Activated CD4-positive, alpha-beta T cell treated with anti-CD3 and anti-CD28 coated beads for 1 hour (primary cell): ENCODE data around the gene ZNF580.

Source experiments
- DNase-seq: peaks from one replicate; pipeline ENCODE4 v3.0.0-alpha.2; 2020

ZNF580 gene

DNA sequence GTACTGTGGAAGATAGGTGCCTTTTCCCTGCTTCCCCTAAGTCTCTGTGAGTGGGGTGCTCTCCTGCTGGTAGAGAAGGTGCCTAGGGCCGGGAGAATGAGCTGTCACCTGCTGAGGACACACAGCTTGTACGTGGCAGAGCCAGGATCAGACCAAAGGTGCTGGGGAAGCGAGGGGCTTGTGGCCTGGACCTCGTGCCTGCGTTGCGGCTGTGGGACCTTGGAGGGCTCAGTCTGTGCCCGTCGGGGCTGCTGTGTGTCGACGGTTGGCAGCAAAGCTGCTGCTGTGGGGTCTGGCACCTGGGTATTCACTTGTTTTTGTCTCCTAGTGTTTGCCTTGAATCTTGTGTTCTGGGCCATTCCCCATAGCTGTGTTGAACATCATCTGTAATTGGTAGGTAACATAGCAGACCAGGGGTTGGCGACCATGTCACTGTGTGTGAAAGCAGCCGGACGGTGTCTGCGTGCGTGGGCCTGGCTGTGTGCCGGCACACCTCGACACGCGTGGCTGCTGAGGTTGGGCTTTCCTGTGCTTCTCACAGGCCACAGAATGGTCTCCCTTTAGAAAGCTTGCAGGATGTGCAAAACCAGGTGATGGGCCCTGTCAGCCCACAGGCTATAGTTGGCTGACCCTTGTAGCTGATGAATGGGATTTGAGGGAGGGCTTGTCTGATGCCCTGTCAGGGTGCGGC is 23.2 kb downstream of the ZNF580 start:
- DNase-seq = no peak

GRCh38 chr19:55666343-55667005 is 25.7 kb downstream of the ZNF580 start:
- DNase-seq = no peak

DNA sequence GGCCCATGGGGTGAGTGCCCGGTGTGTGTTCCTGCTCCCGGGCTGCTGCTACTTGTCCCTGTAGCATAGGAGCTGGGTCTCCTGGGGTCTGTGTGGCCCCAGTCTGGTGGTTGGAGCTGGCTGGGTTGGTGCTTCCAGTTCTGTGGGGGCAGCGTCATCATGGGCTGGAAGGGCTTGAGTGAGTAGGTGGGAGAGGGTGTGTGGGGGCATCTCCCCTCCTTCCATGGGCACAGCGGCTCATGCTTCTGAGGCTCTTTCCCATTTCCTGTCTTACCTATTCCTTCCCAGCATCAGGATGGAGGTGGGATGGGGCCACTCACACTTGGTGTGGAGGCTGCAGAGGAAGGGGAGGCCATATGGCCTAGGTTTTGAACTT is 26.2 kb downstream of the ZNF580 start:
- no peak for DNase-seq

GRCh38 chr19:55667511-55667910 is 26.7 kb downstream of the ZNF580 start:
- DNase-seq = no peak

GRCh38 chr19:55667958-55668357 is 27.2 kb downstream of the ZNF580 start:
- DNase-seq = no peak

DNA sequence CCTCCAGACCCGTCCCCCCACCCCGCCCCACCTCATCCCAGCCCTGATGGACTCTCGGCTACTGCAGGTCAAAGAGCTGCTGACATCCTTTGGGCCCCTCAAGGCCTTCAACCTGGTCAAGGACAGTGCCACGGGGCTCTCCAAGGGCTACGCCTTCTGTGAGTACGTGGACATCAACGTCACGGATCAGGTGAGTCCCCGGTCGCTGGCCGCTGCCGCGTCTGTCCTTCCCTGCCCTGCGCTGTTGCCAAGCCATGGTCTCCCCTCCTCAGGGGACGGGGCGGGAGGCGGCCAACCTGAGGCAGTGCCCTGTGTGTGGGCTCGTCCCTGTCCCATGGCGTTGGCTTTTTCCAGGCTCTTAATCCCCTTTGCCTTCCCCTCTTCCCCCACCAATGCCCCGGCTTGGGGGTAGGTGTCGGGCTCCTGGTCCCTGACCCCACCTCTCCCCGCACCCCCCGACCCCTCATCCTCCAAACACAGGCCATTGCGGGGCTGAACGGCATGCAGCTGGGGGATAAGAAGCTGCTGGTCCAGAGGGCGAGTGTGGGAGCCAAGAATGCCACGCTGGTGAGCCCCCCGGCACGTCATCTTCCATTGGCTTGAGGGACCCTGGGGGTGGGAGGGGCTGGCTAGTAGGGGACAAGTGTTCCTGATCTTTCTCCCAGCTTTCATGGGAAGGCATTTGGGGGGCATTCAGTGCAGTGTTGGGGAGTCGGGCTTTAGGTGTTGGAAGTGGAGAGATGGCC is 28.0 kb downstream of the ZNF580 start:
- DNase-seq = no peak

- DNase-seq = no peak
Observed at GRCh38 chr19:55669418-55670279, 28.8 kb downstream of the ZNF580 start.

DNA sequence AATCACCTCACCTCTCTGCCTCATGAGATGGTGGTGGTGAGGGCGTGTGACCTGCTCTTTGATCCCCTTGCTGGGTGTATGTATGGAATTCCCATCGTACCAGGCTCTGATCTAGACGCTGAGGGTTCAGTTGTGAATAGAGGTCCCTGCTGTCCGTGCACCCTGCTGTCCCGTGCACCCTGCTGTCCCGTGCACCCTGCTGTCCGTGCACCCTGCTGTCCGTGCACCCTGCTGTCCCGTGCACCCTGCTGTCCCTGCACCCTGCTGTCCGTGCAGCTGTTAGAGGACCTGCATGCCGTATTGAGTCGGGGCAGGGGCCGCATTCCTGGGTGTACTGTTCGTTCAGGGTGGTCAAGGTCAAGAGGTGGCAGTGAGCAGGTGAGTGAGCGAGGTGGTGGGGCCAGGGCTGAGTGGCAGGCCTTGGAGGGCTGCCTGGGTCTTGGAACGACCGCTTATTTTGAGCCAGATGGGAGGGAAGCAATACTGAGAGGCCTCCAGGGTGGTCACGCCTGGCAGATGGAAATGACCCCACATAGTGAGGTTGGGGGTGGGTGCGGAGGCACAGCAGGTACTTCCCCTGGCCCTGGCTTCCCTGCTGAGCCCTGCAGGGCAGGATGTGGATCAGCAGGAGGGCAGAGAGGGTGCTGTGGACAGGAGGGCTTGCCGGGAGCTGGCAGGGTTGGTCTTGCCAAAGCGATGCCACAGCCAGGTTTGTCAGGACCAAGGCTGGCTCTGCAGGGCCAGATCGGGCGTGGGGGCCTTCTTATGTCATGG is 29.7 kb downstream of the ZNF580 start:
- peak; percentile 27 for DNase-seq

- no peak for DNase-seq
Observed at GRCh38 chr19:55671054-55671378, 30.2 kb downstream of the ZNF580 start.

GRCh38 chr19:55672418-55672817 is 31.6 kb downstream of the ZNF580 start:
- no peak for DNase-seq

- no peak for DNase-seq
Observed at GRCh38 chr19:55673465-55673864, 32.7 kb downstream of the ZNF580 start.

GRCh38 chr19:55673889-55674288 is 33.1 kb downstream of the ZNF580 start:
- DNase-seq = no peak

- DNase-seq = no peak
Observed at GRCh38 chr19:55674459-55674840, 33.6 kb downstream of the ZNF580 start.

- DNase-seq = peak; percentile 97
Observed at GRCh38 chr19:55674841-55675660, 34.2 kb downstream of the ZNF580 start, which contains the start of gene EPN1. Gene EPN1 (plus strand): TSS chr19:55675226. CDS start chr19:55678628, 3,402 bp downstream.

DNA sequence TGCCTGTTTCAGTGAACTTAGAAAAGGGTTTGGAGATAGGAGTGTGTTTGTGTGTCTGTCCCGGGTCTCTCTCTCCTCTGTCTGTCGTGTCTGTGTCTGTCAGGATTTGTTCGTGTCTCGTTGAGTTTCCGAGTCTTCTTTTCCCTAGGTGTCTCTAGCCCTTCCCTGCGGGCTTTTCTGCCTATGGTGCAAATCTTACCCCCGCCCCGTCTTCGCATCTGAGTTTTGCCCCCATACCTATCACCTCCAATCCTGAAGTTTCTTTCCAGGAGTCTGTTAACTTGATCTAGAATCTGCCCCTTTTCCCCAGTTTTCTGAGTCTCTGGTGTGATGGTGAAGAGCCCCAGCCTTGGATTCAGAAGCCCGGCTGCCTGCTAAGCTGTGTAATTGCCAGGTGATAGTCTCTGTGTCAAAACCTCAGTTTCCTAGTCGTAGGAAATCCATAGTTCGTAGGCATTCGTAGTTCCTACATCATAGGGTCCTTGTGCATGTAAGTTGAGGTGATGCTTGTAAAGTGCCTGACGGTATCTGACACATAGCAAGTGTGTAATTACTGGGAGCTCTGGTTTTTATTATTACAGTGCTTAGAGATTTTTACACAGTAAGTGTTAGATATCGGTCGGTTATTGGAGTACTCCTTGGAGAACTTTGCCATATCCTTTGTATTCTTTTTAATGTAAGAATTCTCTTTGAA is 35.0 kb downstream of the ZNF580 start:
- DNase-seq = no peak

- no peak for DNase-seq
Observed at GRCh38 chr19:55676383-55676782, 35.6 kb downstream of the ZNF580 start.

GRCh38 chr19:55676889-55677505 is 36.2 kb downstream of the ZNF580 start:
- DNase-seq = no peak

GRCh38 chr19:55677572-55678028 is 36.8 kb downstream of the ZNF580 start:
- no peak for DNase-seq

DNA sequence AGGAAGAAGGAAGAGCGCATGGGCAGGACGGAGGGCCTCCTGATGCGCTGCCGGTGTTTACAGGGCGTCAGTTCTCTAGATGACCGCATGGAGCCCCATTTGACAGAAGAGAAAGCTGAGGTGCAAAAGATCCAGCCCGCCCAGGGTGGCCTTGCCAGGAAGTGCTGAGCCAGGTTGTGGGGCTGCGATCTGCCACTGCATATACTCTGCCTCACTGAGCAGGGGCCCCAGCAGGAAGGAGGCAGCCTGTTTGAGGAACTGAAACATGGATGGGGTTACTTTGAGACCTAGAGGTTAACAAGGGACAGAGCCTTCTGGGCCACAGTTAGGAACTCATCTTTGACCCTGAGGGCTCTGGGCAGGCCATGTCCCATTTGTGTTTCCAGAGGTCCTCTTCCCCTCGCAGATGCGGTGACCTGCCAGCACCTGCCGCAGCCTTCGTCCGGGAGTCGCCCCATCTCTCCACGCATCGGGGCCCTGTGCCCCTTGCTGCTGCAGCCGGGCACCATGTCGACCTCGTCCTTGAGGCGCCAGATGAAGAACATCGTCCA is 37.4 kb downstream of the ZNF580 start:
- no peak for DNase-seq
